T47D (cell line): ENCODE data around the gene ADAMTS17.

Experiments used
- DNase-seq, 2 experiments: peaks; one replicate each; pipeline versions ENCODE4 v3.0.0 to v3.0.0-alpha.2; 2011 to 2012; ENCODE audit warnings: low read depth in 1 of 2, low spot score in 1 of 2
- JUND ChIP-seq: IDR thresholded peaks from 2 replicates; pipeline ENCODE4 v1.6.1; 2012; ENCODE audit warnings: low read depth
- in situ Hi-C: cut with HindIII; loops from 2 replicates; pipeline ENCODE4 v1.10.0; 2016; ENCODE audit warnings: low sequenced_read_pairs, low pct_unique_long_range_greater_than_20kb

The ADAMTS17 gene

GRCh38 chr15:100032358-100033085 lies 309.3 kb downstream of the ADAMTS17 start:
- DNase-seq: no peak
- TF ChIP-seq JUND: no peak
- in situ Hi-C loops: no loop called here

GRCh38 chr15:100031665-100032357 lies 310.0 kb downstream of the ADAMTS17 start:
- in situ Hi-C loops: no loop called here
- DNase-seq: no peak
- no peak for TF ChIP-seq JUND

GRCh38 chr15:100030586-100031229 lies 311.1 kb downstream of the ADAMTS17 start:
- no peak for DNase-seq
- no peak for TF ChIP-seq JUND
- in situ Hi-C loops: no loop called here

GRCh38 chr15:100029868-100030479 lies 311.8 kb downstream of the ADAMTS17 start:
- no peak for TF ChIP-seq JUND
- in situ Hi-C loops: no loop called here

GRCh38 chr15:100029045-100029444 lies 312.7 kb downstream of the ADAMTS17 start:
- in situ Hi-C loops: no loop called here
- TF ChIP-seq JUND: no peak
- DNase-seq: no peak

More at GRCh38 chr15:100029868-100030479, 311.8 kb downstream of the ADAMTS17 start:
- no peak for DNase-seq

GRCh38 chr15:100026041-100026440 lies 315.7 kb downstream of the ADAMTS17 start:
- in situ Hi-C loops: no loop called here
- no peak for TF ChIP-seq JUND
- no peak for DNase-seq

GRCh38 chr15:100022806-100023205 lies 319.0 kb downstream of the ADAMTS17 start:
- in situ Hi-C loops: no loop called here
- DNase-seq: no peak
- TF ChIP-seq JUND: no peak

- in situ Hi-C loops: no loop called here
- no peak for TF ChIP-seq JUND
- DNase-seq: no peak
These were observed 319.4 kb downstream of the ADAMTS17 start for GRCh38 chr15:100022391-100022790.

GRCh38 chr15:100021653-100022052 lies 320.1 kb downstream of the ADAMTS17 start:
- TF ChIP-seq JUND: no peak
- no peak for DNase-seq
- in situ Hi-C loops: no loop called here

- TF ChIP-seq JUND: no peak
- in situ Hi-C loops: no loop called here
- DNase-seq: no peak
These were observed 321.2 kb downstream of the ADAMTS17 start for GRCh38 chr15:100020614-100021013.

GRCh38 chr15:100020189-100020588 lies 321.6 kb downstream of the ADAMTS17 start:
- peak in 1 of 2 experiments; percentile 60 for DNase-seq
- in situ Hi-C loops: no loop called here
- TF ChIP-seq JUND: no peak

GRCh38 chr15:100019601-100020000 lies 322.2 kb downstream of the ADAMTS17 start:
- in situ Hi-C loops: no loop called here
- TF ChIP-seq JUND: no peak
- DNase-seq: no peak
